ENCODE measurements around the gene AKAP13. TPM values are rescaled to one million over a fixed set of nuclear protein-coding genes. Genes with fewer than 3 reads are reported as not detected.

Gene AKAP13
- total RNA-seq, 1 donor from 2014 or later: 443 TPM

DNA sequence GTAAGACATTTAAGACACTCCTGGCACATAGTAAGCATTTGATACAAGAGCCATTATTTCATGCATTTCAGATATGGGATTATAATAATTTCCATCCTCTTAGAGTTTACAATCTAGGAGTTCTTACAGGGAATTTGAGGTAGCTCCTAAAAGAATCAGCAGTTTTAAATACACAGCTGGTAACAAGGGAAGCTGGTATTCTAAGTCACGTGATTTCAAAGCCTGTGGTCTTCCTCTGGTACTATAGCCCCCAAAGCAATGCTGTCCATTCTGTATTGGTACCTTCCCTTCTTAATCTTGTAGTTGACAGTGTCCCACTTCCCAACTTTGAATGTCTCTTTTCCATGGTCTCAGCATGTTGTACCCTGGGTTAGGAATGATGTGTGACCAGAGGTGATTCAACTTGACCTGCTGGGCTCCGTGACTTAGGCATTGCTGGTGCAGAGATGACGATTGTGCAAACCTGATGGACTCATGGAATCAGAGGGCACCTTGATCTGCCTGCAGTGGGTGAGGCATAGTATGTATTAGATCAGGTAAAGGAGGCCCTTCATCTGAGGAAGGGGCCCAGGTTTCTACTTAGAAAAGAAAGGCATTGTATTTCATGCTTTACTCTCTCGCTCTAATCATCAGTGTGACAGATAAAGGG is 122.9 kb downstream of the AKAP13 start:
- no peak overlapping the region for H3K4me3 ChIP-seq
- no peak overlapping the region for H3K27ac ChIP-seq
- TF ChIP-seq, protein P1, sequence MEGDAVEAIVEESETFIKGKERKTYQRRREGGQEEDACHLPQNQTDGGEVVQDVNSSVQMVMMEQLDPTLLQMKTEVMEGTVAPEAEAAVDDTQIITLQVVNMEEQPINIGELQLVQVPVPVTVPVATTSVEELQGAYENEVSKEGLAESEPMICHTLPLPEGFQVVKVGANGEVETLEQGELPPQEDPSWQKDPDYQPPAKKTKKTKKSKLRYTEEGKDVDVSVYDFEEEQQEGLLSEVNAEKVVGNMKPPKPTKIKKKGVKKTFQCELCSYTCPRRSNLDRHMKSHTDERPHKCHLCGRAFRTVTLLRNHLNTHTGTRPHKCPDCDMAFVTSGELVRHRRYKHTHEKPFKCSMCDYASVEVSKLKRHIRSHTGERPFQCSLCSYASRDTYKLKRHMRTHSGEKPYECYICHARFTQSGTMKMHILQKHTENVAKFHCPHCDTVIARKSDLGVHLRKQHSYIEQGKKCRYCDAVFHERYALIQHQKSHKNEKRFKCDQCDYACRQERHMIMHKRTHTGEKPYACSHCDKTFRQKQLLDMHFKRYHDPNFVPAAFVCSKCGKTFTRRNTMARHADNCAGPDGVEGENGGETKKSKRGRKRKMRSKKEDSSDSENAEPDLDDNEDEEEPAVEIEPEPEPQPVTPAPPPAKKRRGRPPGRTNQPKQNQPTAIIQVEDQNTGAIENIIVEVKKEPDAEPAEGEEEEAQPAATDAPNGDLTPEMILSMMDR (IDR thresholded peaks at IDR 0.05): no peak
- ATAC-seq: no peak
- intact Hi-C loops (cut with DNase I): no loop called here
- H3K36me3 ChIP-seq: no peaks in the 10 kb centered on the region
- no peaks in the 10 kb centered on the region for H3K9me3 ChIP-seq
- H3K4me1 ChIP-seq: peaks cover 30% of the 10 kb centered on the region
- H3K27me3 ChIP-seq (ENCODE audit: low read depth): no peaks in the 10 kb centered on the region
- DNase-seq: no peak

DNA sequence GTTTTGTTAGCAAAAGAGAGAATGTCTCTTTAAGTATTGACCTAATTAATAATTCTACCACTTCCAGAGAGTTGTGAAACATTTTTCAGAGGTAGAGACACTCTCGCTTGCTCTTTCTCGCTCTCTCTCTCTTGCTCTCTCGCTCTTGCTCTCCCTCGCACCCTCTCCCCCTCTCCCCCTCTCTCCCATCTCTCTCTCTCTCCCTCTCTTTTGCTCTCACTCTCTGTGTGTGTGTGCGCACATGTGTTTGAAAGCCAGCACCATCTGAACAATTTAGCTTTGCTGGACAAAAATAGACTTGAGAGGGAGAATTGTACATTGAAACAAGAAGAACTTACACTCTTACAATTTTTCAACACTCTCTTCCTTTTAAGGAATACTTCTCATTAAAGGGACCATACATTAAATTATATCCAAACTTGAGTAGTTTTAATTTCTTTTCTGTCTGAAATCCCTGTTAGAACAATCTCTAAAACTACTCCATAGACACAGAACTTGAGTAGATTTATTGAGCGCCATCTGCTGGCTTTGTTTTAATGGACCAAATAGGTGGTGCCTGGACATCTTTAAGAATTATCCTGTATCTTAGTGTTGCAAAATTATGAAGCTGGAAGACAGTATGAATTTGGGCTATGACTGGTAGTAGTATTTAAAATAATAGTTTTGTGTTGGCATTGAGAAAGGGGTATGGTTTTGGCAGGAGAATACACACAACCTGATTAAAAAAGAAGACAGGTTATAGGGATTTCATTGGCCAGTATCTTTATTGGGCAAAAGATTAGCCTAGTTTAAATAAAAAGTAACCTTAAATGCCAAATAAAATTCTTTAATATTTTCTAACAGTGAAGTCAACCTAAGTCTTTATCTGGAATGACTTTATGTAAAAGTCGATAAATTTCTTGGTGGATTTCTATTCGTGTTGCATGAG is 124.6 kb downstream of the AKAP13 start:
- H3K9me3 ChIP-seq: no peaks in the 10 kb centered on the region
- TF ChIP-seq, protein P1 (IDR thresholded peaks at IDR 0.05): peak; percentile 61
- peaks cover 16% of the 10 kb centered on the region for H3K4me1 ChIP-seq
- H3K27ac ChIP-seq: peak overlapping the region; percentile 37
- no peaks in the 10 kb centered on the region for H3K27me3 ChIP-seq (ENCODE audit: low read depth)
- intact Hi-C loops (cut with DNase I): no loop called here
- peak; percentile 69 to 85 for ATAC-seq
- no peaks in the 10 kb centered on the region for H3K36me3 ChIP-seq
- DNase-seq: no peak
- no peak overlapping the region for H3K4me3 ChIP-seq

DNA sequence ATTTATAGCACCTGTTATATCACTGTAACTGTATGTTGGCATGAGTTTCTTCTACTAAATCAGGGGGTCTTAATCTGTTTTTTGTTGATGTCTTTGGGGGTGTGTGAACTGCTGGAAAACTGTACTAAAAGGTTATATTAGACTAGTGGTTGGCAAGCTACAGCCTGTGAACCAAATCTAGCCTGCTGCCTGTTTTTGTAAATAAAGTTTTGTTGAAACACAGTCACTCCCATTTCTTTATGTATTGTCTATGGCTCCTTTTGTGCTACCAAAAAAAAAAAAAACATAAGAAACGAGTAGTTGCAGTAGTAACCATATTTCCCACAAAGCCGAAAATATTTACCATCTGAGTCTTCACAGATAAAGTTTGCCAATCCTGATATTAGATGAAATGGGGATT is 126.7 kb downstream of the AKAP13 start:
- ATAC-seq: no peak
- TF ChIP-seq, protein P1 (IDR thresholded peaks at IDR 0.05): no peak
- H3K4me1 ChIP-seq: peaks cover 6% of the 10 kb centered on the region
- DNase-seq: no peak
- H3K27ac ChIP-seq: no peak overlapping the region
- H3K36me3 ChIP-seq: no peaks in the 10 kb centered on the region
- H3K4me3 ChIP-seq: no peak overlapping the region
- H3K27me3 ChIP-seq (ENCODE audit: low read depth): no peaks in the 10 kb centered on the region
- no peaks in the 10 kb centered on the region for H3K9me3 ChIP-seq
- intact Hi-C loops (cut with DNase I): no loop called here

DNA sequence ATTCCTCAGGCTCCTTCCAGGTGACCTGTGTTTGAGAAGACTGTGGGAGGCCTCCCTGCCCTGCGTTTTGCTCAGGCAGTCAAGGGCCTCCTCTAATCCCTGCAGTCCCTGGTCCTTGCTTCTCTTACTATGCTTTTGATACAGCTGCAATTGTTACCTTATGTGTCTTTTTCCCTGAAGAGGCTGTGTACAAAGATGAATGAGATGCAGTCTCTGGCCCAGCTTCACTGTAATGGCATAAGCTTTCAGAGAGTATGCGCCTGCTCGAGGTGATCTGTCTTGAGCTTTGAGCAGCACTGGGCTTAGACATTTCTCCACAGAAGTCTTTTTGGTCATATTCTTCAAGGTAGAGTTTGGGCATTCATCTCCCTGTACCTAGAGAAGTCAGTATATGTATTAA is 129.6 kb downstream of the AKAP13 start:
- Histone ChIP-seq H3K27ac (no peak overlapping the region), H3K4me1 (peaks cover 5% of the 10 kb centered on the region), H3K4me3 (no peak overlapping the region), H3K36me3 (no peaks in the 10 kb centered on the region), H3K27me3 (ENCODE audit: low read depth) (no peaks in the 10 kb centered on the region), H3K9me3 (no peaks in the 10 kb centered on the region)
- ATAC-seq: no peak
- TF ChIP-seq, protein P1 (IDR thresholded peaks at IDR 0.05): no peak
- DNase-seq: no peak
- intact Hi-C loops (cut with DNase I): no loop called here

DNA sequence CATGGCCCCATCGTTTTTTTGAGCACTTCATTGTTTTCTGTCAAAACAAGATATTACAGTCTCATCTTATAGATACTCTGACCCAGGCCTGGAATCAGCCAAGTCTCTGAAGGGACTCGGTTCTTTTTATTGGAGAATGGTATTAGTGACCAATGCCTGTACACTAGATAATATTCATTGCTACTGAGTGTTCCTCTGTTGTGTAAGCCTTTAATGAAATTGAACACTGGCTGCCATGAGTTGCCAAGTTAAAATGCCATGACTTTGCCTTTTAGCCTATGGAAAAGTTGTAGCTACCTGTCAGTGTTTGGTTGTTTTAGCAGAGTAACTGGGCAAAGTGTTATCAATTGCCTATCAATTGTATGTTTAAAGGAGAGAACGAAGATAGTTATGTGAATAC is 134.0 kb downstream of the AKAP13 start:
- H3K27me3 ChIP-seq (ENCODE audit: low read depth): no peaks in the 10 kb centered on the region
- H3K4me3 ChIP-seq: no peak overlapping the region
- peaks cover 11% of the 10 kb centered on the region for H3K4me1 ChIP-seq
- H3K27ac ChIP-seq: no peak overlapping the region
- ATAC-seq: no peak
- intact Hi-C loops (cut with DNase I): no loop called here
- H3K9me3 ChIP-seq: no peaks in the 10 kb centered on the region
- H3K36me3 ChIP-seq: no peaks in the 10 kb centered on the region
- no peak for DNase-seq
- TF ChIP-seq, protein P1 (IDR thresholded peaks at IDR 0.05): no peak
